ENCODE measurements around the gene ABHD17B.

- no peak for TF ChIP-seq CTCF (IDR thresholded peaks at IDR 0.05)
- no peak for TF ChIP-seq POLR2A (IDR thresholded peaks at IDR 0.05)
These were observed 57.9 kb downstream of the ABHD17B start for GRCh38 chr9:71853084-71853483.

All from right lobe of liver (tissue), 4 donors.